Measurements from ENCODE around the gene OR2T33.
"Not testable (repeated sequence)": the region's sequence is repeated elsewhere in the genome, so short reads cannot be mapped to it uniquely, and the experiment has no call there.

OR2T33 gene, protein sequence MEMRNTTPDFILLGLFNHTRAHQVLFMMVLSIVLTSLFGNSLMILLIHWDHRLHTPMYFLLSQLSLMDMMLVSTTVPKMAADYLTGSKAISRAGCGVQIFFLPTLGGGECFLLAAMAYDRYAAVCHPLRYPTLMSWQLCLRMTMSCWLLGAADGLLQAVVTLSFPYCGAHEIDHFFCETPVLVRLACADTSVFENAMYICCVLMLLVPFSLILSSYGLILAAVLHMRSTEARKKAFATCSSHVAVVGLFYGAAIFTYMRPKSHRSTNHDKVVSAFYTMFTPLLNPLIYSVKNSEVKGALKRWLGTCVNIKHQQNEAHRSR

DNA sequence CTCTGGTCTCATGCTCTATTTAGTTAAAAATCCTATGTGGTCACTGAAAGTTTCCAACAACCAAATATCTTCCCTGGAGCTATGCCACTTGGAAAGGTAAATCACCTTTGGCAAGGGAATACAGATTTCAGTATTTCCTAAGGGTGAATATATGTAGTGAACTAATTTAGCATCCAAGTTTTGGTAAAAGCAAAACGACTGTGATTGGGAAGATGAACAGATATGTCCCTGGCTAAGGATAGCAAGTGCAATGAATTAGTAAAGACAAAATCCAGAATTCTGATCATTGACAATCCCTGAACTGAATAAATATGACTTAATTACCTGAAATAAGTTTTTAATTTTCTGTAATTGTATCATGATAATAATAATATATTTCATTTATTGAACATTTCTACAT, at the start of gene OR2T33:
Gene OR2T33, minus strand, starts transcription at position 101 of the 400 bp plus-strand sequence. CDS start 4,162 bp downstream, outside the sequence.
- DNase-seq, result no peak

GRCh38 chr1:248324468-248324867, 46.7 kb upstream of the OR2T33 start, which contains the start of gene OR2M7:
Gene OR2M7 (minus strand): TSS chr1:248324568. CDS start chr1:248324568, 0 bp downstream.
- DNase-seq, result no peak

GRCh38 chr1:248316796-248317195, 39.0 kb upstream of the OR2T33 start:
- DNase-seq, result no peak

DNA sequence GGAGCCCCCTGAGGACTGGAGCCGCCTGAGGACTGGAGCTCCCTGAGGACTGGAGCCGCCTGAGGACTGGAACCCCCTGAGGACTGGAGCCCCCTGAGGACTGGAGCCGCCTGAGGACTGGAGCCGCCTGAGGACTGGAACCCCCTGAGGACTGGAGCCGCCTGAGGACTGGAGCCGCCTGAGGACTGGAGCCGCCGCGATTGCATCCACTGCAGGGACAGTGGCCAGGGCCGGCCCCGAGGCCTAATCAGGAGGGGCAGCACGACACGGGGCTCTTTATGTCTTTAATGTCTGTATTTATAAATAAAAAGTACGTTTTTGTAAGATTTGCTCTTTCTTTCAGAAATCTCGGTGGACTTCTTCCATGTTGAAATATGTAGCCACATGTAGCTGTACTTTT, 29.0 kb upstream of the OR2T33 start:
- not testable (repeated sequence) for DNase-seq

- no peak for DNase-seq
These were observed 28.3 kb upstream of the OR2T33 start for GRCh38 chr1:248306103-248306502.

DNA sequence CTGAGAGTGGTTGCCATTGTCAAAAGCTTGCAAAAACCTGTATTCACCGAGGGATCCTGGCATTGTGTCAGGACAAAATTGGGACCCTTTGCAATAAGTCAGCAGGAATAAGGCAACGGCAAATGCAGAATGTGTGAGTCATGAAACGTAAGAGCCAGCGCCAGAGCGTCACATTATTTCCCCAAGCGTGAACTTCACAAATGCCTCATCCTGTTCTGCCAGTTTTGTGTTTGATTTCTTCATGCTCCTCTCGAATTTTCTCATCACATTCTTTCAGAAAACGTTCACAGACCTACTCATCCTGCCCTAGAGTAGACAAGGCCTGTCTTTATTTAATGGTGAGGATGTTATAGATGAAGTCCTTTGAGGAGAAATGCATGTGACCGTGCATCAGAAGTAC, 27.9 kb upstream of the OR2T33 start:
- not testable (repeated sequence) for DNase-seq

DNA sequence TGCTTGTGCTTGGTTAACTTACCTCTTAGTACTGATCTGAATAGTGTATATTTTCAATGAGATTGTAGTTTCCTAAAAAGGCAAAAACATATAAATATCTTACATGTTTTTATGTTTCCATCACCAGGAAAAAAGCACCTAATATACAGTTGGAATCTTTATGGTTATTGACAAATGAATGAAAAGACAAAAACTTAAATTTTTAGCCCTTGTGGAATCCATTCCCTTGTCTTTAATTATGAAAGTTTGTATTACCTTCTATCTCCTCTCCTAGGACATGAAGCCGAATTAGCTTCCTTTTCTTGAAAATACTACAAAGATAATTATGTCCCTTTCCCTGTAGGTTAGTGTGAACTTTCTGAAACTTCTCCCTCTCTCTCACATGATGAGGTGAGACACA, 25.5 kb upstream of the OR2T33 start, which contains the start of gene OR2T12:
Gene OR2T12, minus strand, starts transcription at position 101 of the 400 bp plus-strand sequence. CDS start 7,846 bp downstream, outside the sequence.
- DNase-seq, result no peak

GRCh38 chr1:248288391-248288790, 10.6 kb upstream of the OR2T33 start:
- DNase-seq, result no peak

DNA sequence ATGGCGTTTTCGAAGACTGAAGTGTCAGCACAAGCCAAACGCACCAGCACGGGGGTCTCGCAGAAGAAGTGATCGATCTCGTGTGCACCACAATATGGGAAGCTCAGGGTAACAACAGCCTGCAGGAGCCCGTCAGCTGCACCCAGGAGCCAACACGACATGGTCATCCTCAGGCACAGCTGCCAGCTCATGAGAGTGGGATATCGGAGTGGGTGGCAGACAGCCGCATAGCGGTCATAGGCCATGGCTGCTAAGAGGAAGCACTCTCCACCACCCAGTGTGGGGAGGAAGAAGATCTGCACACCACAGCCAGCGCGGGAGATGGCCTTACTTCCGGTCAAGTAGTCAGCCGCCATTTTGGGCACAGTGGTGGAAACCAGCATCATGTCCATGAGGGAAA, 4.6 kb downstream of the OR2T33 start:
- not testable (repeated sequence) for DNase-seq

DNA sequence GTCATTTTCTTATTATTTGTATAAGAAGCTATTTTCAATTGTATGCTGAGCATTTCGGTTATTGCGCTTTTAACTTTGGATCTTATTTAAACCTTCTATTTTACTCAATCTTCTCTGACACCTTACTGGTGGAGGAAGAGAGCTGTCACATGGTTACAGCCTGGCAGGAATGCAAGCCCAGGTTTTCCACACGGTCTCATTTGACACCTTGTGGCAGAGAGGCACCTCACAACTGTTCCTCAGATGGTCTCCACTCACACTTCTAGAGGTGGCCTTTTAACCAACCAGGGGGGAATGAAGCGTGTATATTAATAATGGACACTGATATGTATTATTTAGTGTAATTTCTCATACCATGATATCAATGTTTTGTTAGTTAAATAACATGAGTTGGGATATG, 9.6 kb downstream of the OR2T33 start:
- no peak for DNase-seq

GRCh38 chr1:248259309-248259708, 18.5 kb downstream of the OR2T33 start:
- not testable (repeated sequence) for DNase-seq

GRCh38 chr1:248243204-248243603, 34.6 kb downstream of the OR2T33 start:
- peak in 26 of 56 donors; percentile 0 to 49 (median 12) for DNase-seq

- no peak for DNase-seq
These were observed 38.3 kb downstream of the OR2T33 start for GRCh38 chr1:248239478-248239877.

GRCh38 chr1:248231117-248231516, 46.7 kb downstream of the OR2T33 start, which contains the start of gene OR2M4:
Gene OR2M4 (plus strand): TSS chr1:248231417. CDS start chr1:248238929, 7,512 bp downstream.
- DNase-seq, result no peak

DNA sequence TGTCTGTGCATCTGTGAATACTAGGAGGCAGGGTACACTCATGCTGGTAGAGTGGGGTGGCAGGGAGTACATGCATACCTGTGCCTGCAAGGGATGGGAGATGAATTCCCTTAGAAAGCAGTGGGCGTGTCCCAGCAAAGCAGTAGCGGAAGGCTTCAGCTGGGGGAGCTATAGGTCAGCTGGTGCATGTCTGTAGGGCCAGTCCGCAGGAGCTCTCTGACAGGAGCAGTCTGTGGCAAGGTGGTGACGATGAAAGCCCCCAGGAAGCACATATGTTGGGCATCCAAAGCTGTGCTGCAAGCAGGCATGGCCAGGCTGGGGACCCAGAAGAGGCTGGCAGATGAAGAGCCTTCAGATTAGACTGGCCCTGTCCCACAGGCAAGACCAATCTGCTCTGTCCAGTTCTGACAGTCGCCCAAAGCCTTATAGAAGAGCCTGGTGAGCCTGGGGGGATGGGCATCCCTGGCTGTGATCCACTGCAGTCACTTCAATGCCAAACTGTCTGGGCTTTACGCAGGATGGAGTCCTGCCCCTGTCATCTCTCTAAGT, 48.3 kb downstream of the OR2T33 start:
- DNase-seq, result no peak

GRCh38 chr1:248225537-248225936, 52.2 kb downstream of the OR2T33 start:
- DNase-seq, result no peak

All from amygdala (tissue), 56 donors.